Loucy (cell line): ENCODE measurements around the gene RARRES2.

Experiments
- H2AFZ ChIP-seq: fragments of 200-600 bp; sonication (generic); 2 replicates; pipeline ENCODE4 v1.6.0; 2016; ENCODE audit warnings: antibody characterized with exemption, mild to moderate bottlenecking, low read length, moderate library complexity
- H3F3A ChIP-seq: fragments of 200-600 bp; 2 replicates; pipeline ENCODE4 v1.6.0; 2016; ENCODE audit warnings: antibody characterized with exemption, low read depth, mild to moderate bottlenecking
- H3K27me3 ChIP-seq: fragments of 200-600 bp; sonication (generic); 2 replicates; pipeline ENCODE4 v1.6.1; 2014; ENCODE audit warnings: low read length, mild to moderate bottlenecking; ENCODE audit not compliant: insufficient read depth, poor library complexity, severe bottlenecking
- H3K36me3 ChIP-seq: fragments of 200-600 bp; sonication (generic); 2 replicates; pipeline ENCODE4 v1.6.1; 2016; ENCODE audit warnings: low read length; ENCODE audit not compliant: insufficient read depth
- H3K4me1 ChIP-seq: fragments of 200-600 bp; sonication (generic); 2 replicates; pipeline ENCODE4 v1.5.1; 2014; ENCODE audit warnings: low read length, mild to moderate bottlenecking; ENCODE audit not compliant: insufficient read depth, poor library complexity, severe bottlenecking
- H3K4me2 ChIP-seq: fragments of 200-600 bp; sonication (generic); 2 replicates; pipeline ENCODE4 v1.6.0; 2014; ENCODE audit warnings: antibody characterized with exemption, low read length, low read depth, mild to moderate bottlenecking; ENCODE audit not compliant: poor library complexity, severe bottlenecking
- H3K4me3 ChIP-seq: fragments of 200-600 bp; sonication (generic); 2 replicates; pipeline ENCODE4 v1.5.1; 2014; ENCODE audit warnings: low read length, mild to moderate bottlenecking, mixed read lengths; ENCODE audit not compliant: poor library complexity, severe bottlenecking
- H3K79me2 ChIP-seq: fragments of 200-600 bp; sonication (generic); 2 replicates; pipeline ENCODE4 v1.6.1; 2014; ENCODE audit warnings: low read length; ENCODE audit not compliant: insufficient read depth
- H3K9ac ChIP-seq: fragments of 200-600 bp; sonication (generic); 2 replicates; pipeline ENCODE4 v1.6.0; 2014; ENCODE audit warnings: mild to moderate bottlenecking, low read depth, low read length, moderate library complexity; ENCODE audit not compliant: poor library complexity, severe bottlenecking
- H3K9me2 ChIP-seq: fragments of 200-600 bp; sonication (generic); replicated peaks from 2 replicates; pipeline ENCODE4 v1.6.1; 2016; ENCODE audit warnings: low read depth, low read length, mixed read lengths
- H3K9me3 ChIP-seq: fragments of 200-600 bp; sonication (generic); 2 replicates; pipeline ENCODE4 v1.6.1; 2014; ENCODE audit warnings: mild to moderate bottlenecking, antibody characterized with exemption, low read length, low read depth; ENCODE audit not compliant: insufficient read depth
- H4K20me1 ChIP-seq: fragments of 200-600 bp; sonication (generic); 2 replicates; pipeline ENCODE4 v1.6.0; 2014; ENCODE audit warnings: antibody characterized with exemption, low read length, mild to moderate bottlenecking; ENCODE audit not compliant: insufficient read depth, poor library complexity, severe bottlenecking
- EZH2phosphoT487 ChIP-seq: fragments of 200-600 bp; IDR thresholded peaks from 2 replicates; pipeline ENCODE4 v1.6.1; 2018; ENCODE audit warnings: antibody characterized with exemption, mild to moderate bottlenecking, moderate library complexity, borderline replicate concordance
- TF ChIP-seq, protein P1 (sequence below): fragments of 200-600 bp; sonication (generic); conservative IDR thresholded peaks from 2 replicates; pipeline ENCODE4 v1.5.1; 2014; ENCODE audit warnings: mild to moderate bottlenecking, antibody characterized with exemption, low read length

The RARRES2 gene

DNA sequence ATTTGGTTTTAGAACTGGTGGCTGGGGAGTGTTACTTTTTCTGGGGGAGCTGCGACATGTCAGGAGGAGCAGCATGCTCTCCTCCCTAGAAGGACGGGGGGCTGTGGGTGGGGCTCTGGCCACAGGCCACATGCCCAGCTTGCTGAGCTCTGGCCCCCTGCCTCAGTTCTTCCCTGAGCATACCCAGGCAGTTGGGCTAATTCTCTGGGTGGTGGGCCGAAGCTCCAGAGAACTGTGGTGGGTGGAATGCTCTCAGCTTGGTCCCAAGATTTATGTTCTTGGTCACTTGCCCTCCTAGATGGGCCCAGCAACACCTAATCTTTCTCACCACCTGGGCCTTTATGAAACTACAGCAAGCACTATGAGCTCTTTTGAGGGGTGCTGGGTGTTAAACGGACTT, 32.6 kb upstream of the RARRES2 start:
- Histone ChIP-seq H3K9me3 (no peaks in the 10 kb centered on the region), H3K9me2 (no peaks in the 10 kb centered on the region), H3K4me2 (peak overlapping the region; percentile 57), H3K36me3 (peaks cover 19% of the 10 kb centered on the region; the same call in 1 of the 2 replicates), H3K27me3 (peaks cover 3% of the 10 kb centered on the region), H3F3A (peaks cover 5% of the 10 kb centered on the region; the same call in 1 of the 2 replicates), H3K4me3 (peak overlapping the region; percentile 11), H3K9ac (peak overlapping the region; percentile 19), H2AFZ (no peak overlapping the region), H3K79me2 (peaks cover 63% of the 10 kb centered on the region), H4K20me1 (peaks cover 52% of the 10 kb centered on the region), H3K4me1 (peaks cover 45% of the 10 kb centered on the region)
- TF ChIP-seq EZH2phosphoT487: no peak
- TF ChIP-seq, protein P1, sequence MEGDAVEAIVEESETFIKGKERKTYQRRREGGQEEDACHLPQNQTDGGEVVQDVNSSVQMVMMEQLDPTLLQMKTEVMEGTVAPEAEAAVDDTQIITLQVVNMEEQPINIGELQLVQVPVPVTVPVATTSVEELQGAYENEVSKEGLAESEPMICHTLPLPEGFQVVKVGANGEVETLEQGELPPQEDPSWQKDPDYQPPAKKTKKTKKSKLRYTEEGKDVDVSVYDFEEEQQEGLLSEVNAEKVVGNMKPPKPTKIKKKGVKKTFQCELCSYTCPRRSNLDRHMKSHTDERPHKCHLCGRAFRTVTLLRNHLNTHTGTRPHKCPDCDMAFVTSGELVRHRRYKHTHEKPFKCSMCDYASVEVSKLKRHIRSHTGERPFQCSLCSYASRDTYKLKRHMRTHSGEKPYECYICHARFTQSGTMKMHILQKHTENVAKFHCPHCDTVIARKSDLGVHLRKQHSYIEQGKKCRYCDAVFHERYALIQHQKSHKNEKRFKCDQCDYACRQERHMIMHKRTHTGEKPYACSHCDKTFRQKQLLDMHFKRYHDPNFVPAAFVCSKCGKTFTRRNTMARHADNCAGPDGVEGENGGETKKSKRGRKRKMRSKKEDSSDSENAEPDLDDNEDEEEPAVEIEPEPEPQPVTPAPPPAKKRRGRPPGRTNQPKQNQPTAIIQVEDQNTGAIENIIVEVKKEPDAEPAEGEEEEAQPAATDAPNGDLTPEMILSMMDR: no peak

GRCh38 chr7:150373049-150373801, 31.8 kb upstream of the RARRES2 start:
- Histone ChIP-seq H3K9me2 (no peaks in the 10 kb centered on the region), H3K9me3 (no peaks in the 10 kb centered on the region), H4K20me1 (peaks cover 54% of the 10 kb centered on the region), H3K36me3 (peaks cover 19% of the 10 kb centered on the region; the same call in 1 of the 2 replicates), H3F3A (peaks cover 5% of the 10 kb centered on the region; the same call in 1 of the 2 replicates), H2AFZ (no peak overlapping the region), H3K4me3 (peak overlapping the region; percentile 17), H3K9ac (peak overlapping the region; percentile 33), H3K27me3 (peaks cover 6% of the 10 kb centered on the region), H3K4me2 (peak overlapping the region; percentile 57), H3K79me2 (peaks cover 71% of the 10 kb centered on the region), H3K4me1 (peaks cover 41% of the 10 kb centered on the region)
- TF ChIP-seq, protein P1: no peak
- TF ChIP-seq EZH2phosphoT487: no peak

GRCh38 chr7:150372271-150373048, 31.0 kb upstream of the RARRES2 start:
- peaks cover 53% of the 10 kb centered on the region for H4K20me1 ChIP-seq
- H3K4me3 ChIP-seq: peak overlapping the region; percentile 17
- H3K79me2 ChIP-seq: peaks cover 71% of the 10 kb centered on the region
- no peaks in the 10 kb centered on the region for H3K9me3 ChIP-seq
- H3K9me2 ChIP-seq: no peaks in the 10 kb centered on the region
- H3K36me3 ChIP-seq: peaks cover 19% of the 10 kb centered on the region; the same call in 1 of the 2 replicates
- H3K4me1 ChIP-seq: peaks cover 37% of the 10 kb centered on the region
- 0 out of 2 replicates have a peak, but pooled peaks cover 4% of the 10 kb centered on the region for H3F3A ChIP-seq
- H3K4me2 ChIP-seq: peak overlapping the region; percentile 57
- peaks cover 6% of the 10 kb centered on the region for H3K27me3 ChIP-seq
- peak overlapping the region; percentile 33 for H3K9ac ChIP-seq
- H2AFZ ChIP-seq: no peak overlapping the region
- no peak for TF ChIP-seq EZH2phosphoT487
- TF ChIP-seq, protein P1: no peak
